Smooth muscle cell of the brain vasculature (primary cell): Measurements from ENCODE around the gene ACVR1B.
A peak's percentile ranks its signal among the peaks of the same experiment; 100 is the strongest.

Source experiments
- DNase-seq: peaks from one replicate; pipeline ENCODE4 v3.0.0-alpha.2; 2012; ENCODE audit warnings: low read depth, low spot score

ACVR1B gene

GRCh38 chr12:52004042-52004648, 52.6 kb downstream of the ACVR1B start:
- no peak for DNase-seq

DNA sequence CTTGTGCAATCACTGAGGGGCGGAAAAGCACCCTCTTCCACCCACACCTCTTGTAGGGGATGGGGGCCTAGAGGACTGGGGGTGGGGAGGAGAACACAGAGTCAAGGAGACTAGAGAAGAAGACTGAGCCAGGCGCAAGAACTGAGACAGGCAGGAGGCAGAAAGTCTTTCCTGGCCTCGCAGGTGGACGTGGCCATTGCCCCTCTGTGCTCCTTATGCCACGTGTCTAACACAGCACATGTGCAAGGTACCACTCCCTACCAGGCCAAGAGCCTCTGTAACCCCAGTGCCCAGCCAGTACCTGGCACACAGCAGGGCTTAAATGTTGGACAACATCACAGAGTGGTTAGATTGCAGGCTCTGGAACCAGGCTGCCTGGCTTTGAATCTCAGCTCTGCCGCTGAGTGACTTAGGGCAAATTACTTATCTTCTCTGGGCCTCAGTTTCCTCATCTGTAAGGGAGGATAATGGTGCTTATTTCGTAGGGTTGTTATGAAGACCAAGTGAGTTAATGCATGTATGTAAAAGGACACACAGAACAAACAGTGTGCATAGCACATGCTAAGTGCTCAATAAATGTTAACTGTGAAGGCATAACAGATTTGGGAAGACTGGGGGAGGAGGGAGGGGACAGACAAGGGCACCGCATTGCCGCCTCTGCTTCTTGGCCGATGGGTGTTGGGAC, 53.9 kb downstream of the ACVR1B start:
- DNase-seq: no peak

DNA sequence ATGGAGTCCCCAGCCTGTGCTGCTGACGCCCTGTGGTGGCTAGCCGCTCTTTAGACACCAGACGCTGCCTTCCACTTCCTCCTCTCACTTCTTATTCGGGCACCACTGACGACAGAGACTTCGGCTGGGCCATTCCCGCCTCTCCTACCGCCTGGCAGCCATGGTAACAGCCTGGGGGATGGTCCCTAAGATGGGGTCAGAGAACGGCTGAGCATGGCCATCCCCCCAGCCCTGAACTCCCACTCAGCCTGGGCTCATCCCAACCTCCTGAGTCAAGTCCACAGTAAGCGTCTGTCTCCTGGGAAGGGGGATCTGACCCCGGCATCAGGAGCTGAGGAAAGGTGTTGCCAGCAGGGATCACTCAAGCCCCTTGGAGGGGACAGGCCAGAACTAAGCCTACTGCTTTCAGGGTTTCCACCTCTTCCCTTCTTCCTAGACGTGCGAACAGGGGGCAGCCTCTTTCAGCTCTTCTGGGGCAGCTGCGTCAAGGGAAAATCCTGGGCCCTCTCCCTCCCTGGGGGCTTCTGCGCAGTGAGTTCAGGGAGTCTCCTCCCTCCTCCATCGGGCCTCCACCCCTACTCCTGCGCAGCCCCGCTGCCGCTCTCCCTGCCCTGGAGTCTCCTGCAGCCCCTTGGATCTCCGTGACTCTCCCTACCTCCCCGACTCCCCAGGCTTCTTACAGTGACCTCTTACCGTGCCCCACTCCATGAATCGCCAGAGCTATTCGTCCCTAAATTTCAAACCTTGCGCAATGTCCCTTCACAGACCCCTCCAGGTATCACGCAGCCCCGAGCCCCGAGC, 54.6 kb downstream of the ACVR1B start:
- DNase-seq: no peak

DNA sequence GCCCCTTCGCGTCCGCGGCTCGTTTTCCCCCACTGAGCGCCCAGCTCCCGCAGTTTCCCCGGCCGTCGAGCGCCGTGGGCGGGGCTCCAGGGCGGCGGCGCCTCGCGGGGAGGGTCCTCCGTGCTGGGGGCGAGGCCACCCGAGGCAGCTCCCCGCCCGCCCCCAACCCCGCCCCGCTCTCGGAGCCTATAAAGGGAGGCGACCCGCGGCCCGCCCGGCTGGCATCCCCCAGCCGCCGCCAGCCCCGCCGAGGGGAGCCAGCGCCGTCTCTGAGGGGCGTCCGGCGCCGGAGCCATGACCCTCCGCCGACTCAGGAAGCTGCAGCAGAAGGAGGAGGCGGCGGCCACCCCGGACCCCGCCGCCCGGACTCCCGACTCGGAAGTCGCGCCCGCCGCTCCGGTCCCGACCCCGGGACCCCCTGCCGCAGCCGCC, 55.2 kb downstream of the ACVR1B start, which contains the start of gene TAMALIN:
TSS of gene TAMALIN (plus strand) at position 221 of the 432 bp plus-strand sequence. CDS start at position 295, 74 bp downstream.
- DNase-seq: no peak

- DNase-seq: no peak
Measured at GRCh38 chr12:52007158-52007921, 55.8 kb downstream of the ACVR1B start.

DNA sequence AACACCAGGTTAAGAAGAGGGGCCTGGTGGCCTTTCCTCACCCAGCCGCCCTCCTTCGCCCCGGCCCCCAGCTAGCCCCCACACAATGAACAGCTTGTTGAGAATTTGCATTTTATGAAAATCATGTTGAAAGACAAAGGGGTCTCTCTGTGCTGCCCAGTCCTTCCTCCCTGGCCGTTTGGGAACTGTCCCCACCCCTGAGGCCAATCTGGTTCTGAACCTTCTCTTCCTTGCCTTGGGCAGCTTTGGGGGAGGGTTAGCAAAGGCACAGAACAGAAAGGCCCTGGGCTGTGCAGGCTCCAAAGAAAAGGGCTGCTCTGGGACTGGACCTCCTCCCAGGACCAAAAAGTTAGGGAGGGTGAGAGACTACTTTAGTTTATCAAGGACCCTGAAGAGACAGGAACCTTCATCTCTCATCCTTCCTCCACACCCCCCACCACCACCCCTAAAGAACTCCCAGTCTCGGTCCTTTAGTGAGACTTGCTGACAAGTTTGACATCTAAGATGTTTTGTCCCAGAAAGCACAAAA, 56.5 kb downstream of the ACVR1B start:
- no peak for DNase-seq

- DNase-seq: no peak
Measured at GRCh38 chr12:52009081-52009751, 57.7 kb downstream of the ACVR1B start.

DNA sequence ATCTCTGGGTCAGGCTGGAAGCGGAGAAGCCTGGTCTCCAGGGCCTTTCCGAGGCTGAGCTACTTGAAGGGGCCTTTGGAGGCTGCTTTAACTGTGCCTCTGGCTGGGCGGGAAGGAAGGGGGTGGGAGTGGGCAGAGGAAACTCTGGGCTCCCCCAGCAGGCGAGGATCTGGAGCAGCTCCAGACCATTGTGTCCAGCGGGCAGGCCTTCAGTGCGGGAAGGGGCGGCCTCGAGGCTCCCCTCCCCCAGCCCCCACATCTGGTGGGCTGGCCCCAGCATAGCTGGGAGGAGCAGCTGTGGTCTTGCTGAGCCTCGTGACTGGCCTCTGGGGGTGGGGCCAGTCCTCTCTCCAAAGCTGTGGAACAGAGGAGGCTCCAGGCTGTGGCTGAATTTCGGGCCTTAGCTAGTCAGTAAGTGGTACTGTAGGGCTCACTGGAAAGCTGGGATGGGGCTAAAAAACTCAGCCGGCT, 58.7 kb downstream of the ACVR1B start:
- DNase-seq: peak; percentile 89

DNA sequence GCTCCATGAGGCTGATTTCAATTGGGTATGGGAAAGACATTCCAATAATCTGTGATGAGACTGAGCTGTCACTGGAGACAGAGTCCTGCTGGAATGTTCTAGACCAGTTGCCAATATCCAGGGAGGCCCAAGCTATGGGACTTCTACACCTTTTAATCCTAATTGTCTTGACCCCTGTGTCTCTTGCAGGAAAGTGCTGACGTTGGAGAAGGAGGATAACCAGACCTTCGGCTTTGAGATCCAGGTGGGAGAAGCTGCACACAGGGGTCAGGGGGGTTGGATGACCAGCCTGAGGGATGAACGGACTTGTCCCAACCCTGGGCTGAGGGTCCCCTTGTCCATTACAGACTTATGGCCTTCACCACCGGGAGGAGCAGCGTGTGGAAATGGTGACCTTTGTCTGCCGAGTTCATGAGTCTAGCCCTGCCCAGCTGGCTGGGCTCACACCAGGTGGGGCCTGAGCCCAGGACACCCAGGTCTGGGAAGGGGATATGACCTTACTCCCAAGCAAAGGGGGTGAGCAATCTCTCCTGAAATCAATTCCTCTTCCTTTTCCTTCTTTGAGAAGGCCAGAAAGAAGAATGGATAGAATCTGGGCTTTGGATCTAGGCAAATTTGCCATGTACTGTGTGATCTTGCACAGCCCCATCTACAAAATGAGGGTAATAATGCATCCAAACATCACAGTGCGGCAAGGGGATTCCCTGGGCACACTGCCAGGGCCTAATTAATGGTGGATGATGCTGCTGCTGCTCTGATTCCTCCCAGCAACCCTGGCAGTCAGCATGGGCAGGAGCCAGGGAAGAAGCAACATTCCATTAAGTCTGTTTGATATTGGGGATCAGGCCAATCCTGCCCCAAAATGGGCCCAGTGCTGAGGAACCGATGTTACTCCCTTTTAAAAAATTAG, 59.4 kb downstream of the ACVR1B start:
- DNase-seq: no peak

DNA sequence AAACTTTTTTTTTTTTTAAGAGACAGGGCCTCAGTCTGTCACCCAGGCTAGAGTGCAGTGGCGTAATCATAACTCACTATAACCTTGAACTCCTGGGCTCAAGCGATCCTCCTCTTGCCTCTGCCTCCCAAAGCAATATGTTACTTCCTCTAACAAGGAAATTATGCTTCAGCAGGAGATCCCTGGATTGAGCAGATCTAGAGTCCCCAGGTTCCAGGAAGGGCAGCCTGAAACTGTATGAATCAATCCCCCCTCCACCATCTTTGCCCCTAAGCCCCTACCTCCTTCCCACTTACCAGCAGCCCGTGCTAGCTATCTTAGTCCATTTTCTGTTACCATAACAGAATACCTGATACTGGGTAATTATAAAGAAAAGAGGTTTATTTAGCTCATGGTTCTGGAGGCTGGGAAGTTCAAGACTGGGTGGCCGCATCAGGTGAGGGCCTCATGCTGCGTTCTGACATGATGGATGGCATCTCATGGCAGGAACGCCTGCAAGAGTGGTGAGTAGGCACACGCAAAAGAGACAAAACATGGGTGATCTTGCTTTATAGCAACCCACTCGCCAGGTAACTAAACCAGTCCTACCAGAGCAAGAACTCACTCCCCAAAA, 60.2 kb downstream of the ACVR1B start:
- no peak for DNase-seq

GRCh38 chr12:52013626-52014310, 62.3 kb downstream of the ACVR1B start:
- no peak for DNase-seq

GRCh38 chr12:52014567-52015530, 63.4 kb downstream of the ACVR1B start:
- DNase-seq: no peak

GRCh38 chr12:52015532-52016041, 64.1 kb downstream of the ACVR1B start:
- no peak for DNase-seq

DNA sequence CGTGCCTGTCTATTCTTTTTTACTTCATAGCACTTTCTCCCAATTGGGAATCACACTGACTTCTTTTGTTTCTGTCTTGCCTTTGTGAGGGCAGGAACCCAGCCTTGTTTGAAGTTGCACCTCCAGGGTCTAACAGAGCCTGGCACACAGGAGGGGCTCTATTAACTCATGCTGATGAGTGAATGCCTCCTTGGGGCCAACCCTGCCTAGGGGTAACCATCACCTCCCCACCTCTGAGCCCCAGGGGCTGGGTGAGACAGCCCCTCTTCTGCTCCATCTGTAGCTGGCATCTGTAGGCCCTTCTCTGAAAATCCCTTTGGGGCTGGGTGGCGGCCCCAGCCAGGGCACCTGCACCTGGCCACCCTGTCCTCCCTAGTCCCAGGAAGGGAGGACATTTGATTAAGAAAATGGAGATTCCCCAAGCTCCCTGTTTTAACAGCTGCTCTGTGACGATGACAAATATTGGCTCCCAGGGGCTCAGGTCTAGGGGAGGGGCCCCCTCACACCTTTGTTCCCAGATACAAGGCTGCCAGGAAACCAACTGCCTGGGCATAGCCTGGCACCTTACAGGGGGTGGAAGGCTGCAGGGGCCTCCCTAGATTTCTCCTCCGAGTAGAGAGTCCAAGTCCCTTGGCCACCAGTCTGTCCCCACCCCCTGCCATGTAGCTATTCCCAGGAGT, 67.1 kb downstream of the ACVR1B start:
- DNase-seq: no peak

DNA sequence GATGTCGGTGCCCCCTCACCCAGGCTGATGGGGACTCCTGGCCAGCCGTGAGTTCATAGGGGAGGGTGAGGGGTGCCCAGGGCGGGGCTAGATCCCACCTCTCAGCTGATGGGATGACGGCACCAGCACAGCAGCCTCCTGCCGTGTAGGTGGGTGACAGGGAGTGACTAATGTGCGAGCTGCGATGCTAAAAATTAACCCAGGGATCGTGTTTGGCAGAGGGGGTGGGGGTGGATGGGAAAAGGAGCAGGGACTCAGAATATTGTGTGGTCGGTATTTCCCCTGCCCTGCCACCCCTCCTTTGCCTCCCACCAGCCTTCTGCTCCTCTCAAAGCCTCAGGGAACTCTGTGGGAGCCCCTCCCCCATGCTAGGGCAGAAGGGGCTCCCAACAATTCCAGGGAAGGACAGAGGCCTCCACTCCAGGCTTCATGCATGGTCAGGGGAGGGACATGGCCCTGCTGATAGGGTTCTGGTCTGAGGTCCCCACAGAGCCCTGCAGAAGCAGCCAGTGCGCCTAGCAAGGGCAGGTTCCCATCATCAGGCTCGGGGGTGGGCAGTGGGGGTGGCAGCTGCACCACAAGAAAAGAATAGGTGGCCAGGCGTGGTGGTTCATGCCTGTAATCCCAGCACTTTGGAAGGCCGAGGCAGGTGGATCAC, 67.7 kb downstream of the ACVR1B start:
- no peak for DNase-seq
